Left ventricle myocardium inferior (tissue), 1 donor: Measurements from ENCODE around the gene STK33. TPM values are rescaled to one million over a fixed set of nuclear protein-coding genes. Genes with fewer than 3 reads are reported as not detected.

ENCODE experiments used
- DNase-seq: peaks from one replicate; pipeline ENCODE4 v3.0.0-alpha.2; 2020
- H3K27ac ChIP-seq: fragments of 200-600 bp; replicated peaks from 2 replicates; pipeline ENCODE4 v1.8.0; 2021
- H3K27me3 ChIP-seq: fragments of 200-600 bp; 2 replicates; pipeline ENCODE4 v1.8.0; 2021; ENCODE audit warnings: low read depth
- H3K36me3 ChIP-seq: fragments of 200-600 bp; 2 replicates; pipeline ENCODE4 v1.8.0; 2021
- H3K4me1 ChIP-seq: fragments of 200-600 bp; 2 replicates; pipeline ENCODE4 v1.8.0; 2021
- H3K4me3 ChIP-seq: fragments of 200-600 bp; 2 replicates; pipeline ENCODE4 v1.8.0; 2021; ENCODE audit warnings: mild to moderate bottlenecking, moderate library complexity
- H3K9me3 ChIP-seq: fragments of 200-600 bp; replicated peaks from 2 replicates; pipeline ENCODE4 v1.8.0; 2021
- CTCF ChIP-seq: fragments of 200-600 bp; IDR thresholded peaks from 2 replicates; pipeline ENCODE4 v1.8.0; 2021; ENCODE audit warnings: antibody characterized with exemption, mild to moderate bottlenecking, borderline replicate concordance
- intact Hi-C: fragments of 100-400 bp; cut with micrococcal nuclease; formaldehyde crosslinking; loops from one replicate; pipeline ENCODE4 v1.11.0; 2022
- total RNA-seq: library from RNA; stranded (reverse); fragmentation: NEBNext Ultra II Directional; extraction: Animal tissue kit (Norgen Biotek cat#: 25700); gene quantifications from one replicate; pipeline ENCODE4 v1.2.1, GENCODE V29; 2021
- donor health status: DM: no; HTN: yes; CAD: no; lungs with severe emphysema.

The STK33 gene
- total RNA-seq, 1 donor from 2014 or later = 25.8 TPM

GRCh38 chr11:8384199-8384821 lies 209.7 kb downstream of the STK33 start:
- no peak for DNase-seq
- Histone ChIP-seq H3K27me3 (no peaks in the 10 kb centered on the region), H3K4me3 (no peak overlapping the region), H3K27ac (no peak overlapping the region), H3K4me1 (peaks cover 5% of the 10 kb centered on the region), H3K36me3 (no peaks in the 10 kb centered on the region), H3K9me3 (no peaks in the 10 kb centered on the region)
- intact Hi-C loops = no loop called here
- no peak for TF ChIP-seq CTCF

- intact Hi-C loops = no loop called here
- no peak overlapping the region for H3K27ac ChIP-seq
- H3K27me3 ChIP-seq = no peaks in the 10 kb centered on the region
- no peak for DNase-seq
- H3K9me3 ChIP-seq = no peaks in the 10 kb centered on the region
- no peaks in the 10 kb centered on the region for H3K4me1 ChIP-seq
- no peak for TF ChIP-seq CTCF
- no peaks in the 10 kb centered on the region for H3K36me3 ChIP-seq
- no peak overlapping the region for H3K4me3 ChIP-seq
Measured at GRCh38 chr11:8383627-8384026, 210.4 kb downstream of the STK33 start.

GRCh38 chr11:8383227-8383626 lies 210.8 kb downstream of the STK33 start:
- Histone ChIP-seq H3K27me3 (no peaks in the 10 kb centered on the region), H3K9me3 (no peaks in the 10 kb centered on the region), H3K4me1 (no peaks in the 10 kb centered on the region), H3K4me3 (no peak overlapping the region), H3K36me3 (no peaks in the 10 kb centered on the region), H3K27ac (no peak overlapping the region)
- DNase-seq = no peak
- intact Hi-C loops = no loop called here
- TF ChIP-seq CTCF = no peak

GRCh38 chr11:8382436-8383053 lies 211.5 kb downstream of the STK33 start:
- TF ChIP-seq CTCF = no peak
- Histone ChIP-seq H3K27me3 (no peaks in the 10 kb centered on the region), H3K27ac (no peak overlapping the region), H3K36me3 (no peaks in the 10 kb centered on the region), H3K4me1 (no peaks in the 10 kb centered on the region), H3K4me3 (no peak overlapping the region), H3K9me3 (no peaks in the 10 kb centered on the region)
- intact Hi-C loops = no loop called here
- no peak for DNase-seq

GRCh38 chr11:8381871-8382396 lies 212.1 kb downstream of the STK33 start:
- no peaks in the 10 kb centered on the region for H3K9me3 ChIP-seq
- H3K36me3 ChIP-seq = no peaks in the 10 kb centered on the region
- no peak overlapping the region for H3K4me3 ChIP-seq
- no peak for TF ChIP-seq CTCF
- H3K4me1 ChIP-seq = no peaks in the 10 kb centered on the region
- H3K27me3 ChIP-seq = no peaks in the 10 kb centered on the region
- intact Hi-C loops = no loop called here
- no peak overlapping the region for H3K27ac ChIP-seq
- no peak for DNase-seq
